Panc1 (cell line): ENCODE measurements around the gene ANKRA2. TPM values are rescaled to one million over a fixed set of nuclear protein-coding genes. Genes with fewer than 3 reads are reported as not detected.

Source experiments
- ATAC-seq: fragments of 200-7000 bp; cut with Tn5 transposase; 2 replicates; pipeline ENCODE4 v1.9.1; 2020; ENCODE audit warnings: mild to moderate bottlenecking, moderate library complexity
- BruUV-seq: library from RNA; stranded (reverse); fragments of 400-500 nt; replicated peaks from 2 replicates; lab custom pipeline; 2021; lab: Mats Ljungman, UMichigan
- CTCF ChIA-PET: fragments of 300-600 bp; sonication (Branson Sonifier 250); formaldehyde crosslinking; loops from one replicate; lab custom pipeline; 2022; ENCODE audit warnings: antibody characterized with exemption; lab: Charles Lee
- POLR2A ChIA-PET: fragments of 300-600 bp; sonication (Branson Sonifier 250); formaldehyde crosslinking; loops from one replicate; lab custom pipeline; 2022; ENCODE audit warnings: antibody characterized with exemption; lab: Charles Lee
- DNase-seq: peaks from one replicate; pipeline ENCODE4 v3.0.0-alpha.2; 2010; ENCODE audit warnings: low read depth, low spot score
- H3K27ac ChIP-seq: 2 replicates; pipeline ENCODE4 v1.5.1; 2011; ENCODE audit warnings: mild to moderate bottlenecking, low read length, inconsistent platforms
- H3K27me3 ChIP-seq: fragments of 200-500 bp; sonication (Bioruptor generic); 2 replicates; pipeline ENCODE4 v1.6.0; 2014; ENCODE audit warnings: low read length, inconsistent platforms; ENCODE audit not compliant: control insufficient read depth, insufficient read depth
- H3K36me3 ChIP-seq: fragments of 200-500 bp; sonication (Bioruptor generic); 2 replicates; pipeline ENCODE4 v1.5.1; 2014; ENCODE audit warnings: inconsistent platforms, mild to moderate bottlenecking, low read length, moderate library complexity; ENCODE audit not compliant: control insufficient read depth, insufficient read depth
- H3K4me1 ChIP-seq: 2 replicates; pipeline ENCODE4 v1.5.1; 2011; ENCODE audit warnings: inconsistent platforms, mild to moderate bottlenecking, low read length, moderate library complexity; ENCODE audit not compliant: control insufficient read depth, insufficient read depth
- H3K4me3 ChIP-seq, 2 experiments: 2 replicates each; pipeline ENCODE4 v1.5.1; 2011 to 2012; ENCODE audit warnings: low read depth in 2 of 2, low read length in 2 of 2, mild to moderate bottlenecking in 2 of 2, inconsistent platforms in 1 of 2, moderate library complexity in 1 of 2
- H3K9me3 ChIP-seq: fragments of 200-500 bp; sonication (Bioruptor generic); 2 replicates; pipeline ENCODE4 v1.5.1; 2014; ENCODE audit warnings: low read depth, mild to moderate bottlenecking, inconsistent platforms, low read length, moderate library complexity; ENCODE audit not compliant: control insufficient read depth, insufficient read depth
- CTCF ChIP-seq: fragments of 450-650 bp; IDR thresholded peaks from 2 replicates; pipeline ENCODE4 v1.5.1; 2017; ENCODE audit warnings: mild to moderate bottlenecking
- POLR2AphosphoS5 ChIP-seq: IDR thresholded peaks from 2 replicates; pipeline ENCODE4 v1.6.1; 2012; ENCODE audit warnings: mild to moderate bottlenecking, low read depth, low read length, moderate library complexity
- REST ChIP-seq, 2 experiments: IDR thresholded peaks; 2 replicates each; pipeline ENCODE4 v1.6.1; 2011 to 2012; ENCODE audit warnings: low read depth in 2 of 2, control low read depth in 1 of 2, low read length in 1 of 2, mild to moderate bottlenecking in 1 of 2, moderate library complexity in 1 of 2; ENCODE audit not compliant: insufficient read depth in 1 of 2
- SIN3A ChIP-seq: IDR thresholded peaks from 2 replicates; pipeline ENCODE4 v1.6.1; 2012; ENCODE audit warnings: low read depth, mild to moderate bottlenecking, low read length, moderate library complexity, borderline replicate concordance; ENCODE audit not compliant: insufficient read depth
- TCF7L2 ChIP-seq: IDR thresholded peaks from 2 replicates; pipeline ENCODE4 v1.6.1; 2011; ENCODE audit warnings: mild to moderate bottlenecking, low read depth, low read length, inconsistent platforms
- in situ Hi-C: cut with HindIII; loops from 2 replicates; pipeline ENCODE4 v1.10.0; 2016; ENCODE audit warnings: low sequenced_read_pairs, low pct_unique_long_range_greater_than_20kb
- intact Hi-C: fragments of 100-400 bp; cut with micrococcal nuclease; formaldehyde crosslinking; loops from one replicate; pipeline ENCODE4 v1.10.0; 2022; ENCODE audit not compliant: unreplicated experiment
- total RNA-seq: library from RNA; stranded (reverse); gene quantifications from one replicate; pipeline ENCODE4 v1.2.1, GENCODE V29; 2021; ENCODE audit not compliant: unreplicated experiment

Gene ANKRA2
- total RNA-seq, 1 experiment from 2014 or later, result 6.7 TPM

- Histone ChIP-seq H3K27me3 (no peaks in the 10 kb centered on the region), H3K4me1 (peaks cover 19% of the 10 kb centered on the region; the same call in 1 of the 2 replicates), H3K4me3 (peak overlapping the region; percentile 98 to 100), H3K36me3 (peaks cover 11% of the 10 kb centered on the region), H3K27ac (peak overlapping the region; percentile 99), H3K9me3 (no peaks in the 10 kb centered on the region)
- intact Hi-C loops, result no loop called here
- DNase-seq (no peak), ATAC-seq (no peak)
- ChIA-PET CTCF (no interaction called here), POLR2A (interaction anchor here (0.6 kb wide), 1 partner anchor 253 kb away, joined by 3 read pairs; no protein-coding TSS in a partner anchor)
- TF ChIP-seq SIN3A (no peak), REST (IDR thresholded peaks at IDR 0.05; ENCODE audit: insufficient read depth in 1 of 2, low read depth in 2 of 2, low read length in 1 of 2) (no peak), CTCF (no peak)
- TSS peak; percentile 89 for BruUV-seq
- in situ Hi-C loops, result no loop called here
These were observed 619 bp upstream of the ANKRA2 start for GRCh38 chr5:73565969-73566547.

- in situ Hi-C loops, result no loop called here
- intact Hi-C loops, result no loop called here
These were observed 764 bp downstream of the ANKRA2 start for GRCh38 chr5:73564675-73565074.

More at GRCh38 chr5:73564675-73565074, 764 bp downstream of the ANKRA2 start:
- H3K36me3 ChIP-seq, result peaks cover 7% of the 10 kb centered on the region
- H3K27ac ChIP-seq, result peak overlapping the region; percentile 99
- H3K4me1 ChIP-seq, result peaks cover 19% of the 10 kb centered on the region; the same call in 1 of the 2 replicates
- CTCF ChIA-PET, result interaction anchor here (0.7 kb wide), 2 partner anchors 76 to 228 kb away, joined by 3 to 4 read pairs; no protein-coding TSS in a partner anchor
- H3K4me3 ChIP-seq, result peak overlapping the region; percentile 98 to 100
- TF ChIP-seq TCF7L2, result no peak
- TF ChIP-seq REST (IDR thresholded peaks at IDR 0.05; ENCODE audit: insufficient read depth in 1 of 2, low read depth in 2 of 2, low read length in 1 of 2), result no peak
- TF ChIP-seq POLR2AphosphoS5, result no peak
- TF ChIP-seq CTCF, result no peak
- no peak for TF ChIP-seq SIN3A
- no TSS peak for BruUV-seq
- no peaks in the 10 kb centered on the region for H3K9me3 ChIP-seq
- ATAC-seq, result peak; percentile 19
- POLR2A ChIA-PET, result interaction anchor here (0.7 kb wide), 1 partner anchor 121 kb away, joined by 11 read pairs; no protein-coding TSS in a partner anchor
- H3K27me3 ChIP-seq, result no peaks in the 10 kb centered on the region
- DNase-seq, result no peak
